ENCODE data around the gene MACROD2.

GRCh38 chr20:15902493-15902892 lies 1907.2 kb downstream of the MACROD2 start:
- no peak for TF ChIP-seq POLR2A (IDR thresholded peaks at IDR 0.05)
- TF ChIP-seq POLR2AphosphoS5 (IDR thresholded peaks at IDR 0.05), result no peak
